HG02870 (cell line): Measurements from ENCODE around the gene ANKRD40.
"Not testable (repeated sequence)": the region's sequence is repeated elsewhere in the genome, so short reads cannot be mapped to it uniquely, and the experiment has no call there.

Experiments
- ATAC-seq: cut with Tn5 transposase; IDR thresholded peaks from one replicate; pipeline ENCODE4 v1.9.1; 2021; ENCODE audit warnings: mild to moderate bottlenecking, moderate library complexity; ENCODE audit not compliant: unreplicated experiment

Gene ANKRD40

DNA sequence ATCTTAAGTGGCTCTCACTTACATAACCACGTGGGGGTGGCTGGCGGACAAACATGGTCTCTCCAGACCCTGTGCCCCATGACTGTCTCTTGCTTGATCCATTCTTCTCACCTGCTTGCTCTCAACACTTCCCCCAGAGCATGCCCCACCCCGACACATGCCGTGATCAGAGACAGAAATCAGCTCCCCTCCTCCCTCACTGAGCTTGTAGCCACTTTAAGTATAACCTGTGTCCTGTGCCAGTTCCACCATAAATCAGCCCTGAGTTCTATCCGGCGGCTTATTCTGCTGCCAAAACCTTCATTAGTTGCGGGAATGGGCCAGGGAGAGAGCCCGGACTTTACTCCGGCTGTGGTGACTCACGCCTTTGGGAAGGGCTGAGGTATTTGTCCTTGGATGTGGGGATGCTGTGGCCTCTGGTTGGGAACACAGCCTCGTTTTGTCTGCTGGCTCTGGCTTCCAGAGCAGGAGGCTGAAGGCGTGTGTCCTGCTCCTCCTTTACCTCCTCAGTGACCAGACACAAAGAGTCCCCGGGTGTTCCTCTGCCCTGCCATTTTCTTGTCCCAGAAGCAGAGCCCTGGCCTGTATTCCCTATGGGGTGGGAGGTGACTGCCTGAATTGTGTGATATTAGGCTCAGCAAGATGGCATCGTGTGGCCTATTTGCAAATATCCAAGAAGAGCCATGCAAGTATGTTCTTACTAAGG lies 21.1 kb downstream of the ANKRD40 start:
- no peak for ATAC-seq

DNA sequence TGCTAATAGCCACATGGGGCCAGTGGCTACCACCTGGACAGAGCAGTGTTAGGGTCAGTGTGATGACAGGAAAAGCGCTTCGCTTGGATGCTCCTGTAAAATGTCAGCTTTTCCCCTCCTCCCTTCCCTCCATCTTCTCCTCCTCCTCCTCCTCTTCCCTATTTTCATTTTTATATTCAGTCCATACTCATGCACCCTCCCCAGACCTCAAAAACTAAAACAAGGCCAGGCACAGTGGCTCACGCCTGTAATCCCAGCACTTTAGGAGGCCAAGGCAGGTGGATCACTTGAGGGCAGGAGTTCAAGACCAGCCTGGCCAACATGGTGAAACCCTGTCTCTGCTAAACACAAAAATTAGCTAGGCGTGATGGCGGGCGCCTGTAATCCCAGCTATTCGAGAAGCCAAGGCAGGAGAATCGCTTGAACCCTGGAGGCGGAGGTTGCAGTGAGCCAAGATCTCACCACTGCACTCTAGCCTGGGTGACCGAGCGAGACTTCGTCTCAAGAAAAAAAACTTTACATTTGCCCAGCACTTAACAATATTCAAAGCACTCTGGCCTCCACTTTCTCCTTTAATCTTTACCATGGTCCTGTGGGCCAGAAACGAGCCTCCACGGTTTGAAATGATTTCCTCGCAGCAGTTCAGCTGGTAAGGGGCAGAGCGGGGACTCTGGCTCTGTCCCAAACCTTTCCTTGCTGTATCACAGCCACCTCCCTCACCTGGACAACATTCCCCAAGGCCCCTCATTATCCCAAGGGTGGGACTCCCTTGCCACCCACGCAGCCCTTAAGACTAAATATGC lies 21.8 kb downstream of the ANKRD40 start:
- no peak for ATAC-seq

DNA sequence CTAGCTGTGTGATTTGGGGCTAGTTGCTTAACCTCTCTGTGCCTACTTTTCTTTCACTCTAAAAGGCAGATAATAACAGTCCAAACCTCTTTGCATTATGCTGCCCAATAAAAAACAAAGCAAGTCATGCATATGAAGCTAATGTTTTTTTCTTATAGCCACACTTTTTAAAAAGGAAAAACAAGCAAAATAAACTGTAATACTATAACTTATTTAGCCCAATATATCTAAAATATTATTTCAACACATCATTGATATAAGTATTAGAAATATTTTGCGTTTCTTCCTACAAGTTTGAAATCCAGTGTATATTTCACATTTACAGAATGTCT lies 22.4 kb downstream of the ANKRD40 start:
- no peak for ATAC-seq

DNA sequence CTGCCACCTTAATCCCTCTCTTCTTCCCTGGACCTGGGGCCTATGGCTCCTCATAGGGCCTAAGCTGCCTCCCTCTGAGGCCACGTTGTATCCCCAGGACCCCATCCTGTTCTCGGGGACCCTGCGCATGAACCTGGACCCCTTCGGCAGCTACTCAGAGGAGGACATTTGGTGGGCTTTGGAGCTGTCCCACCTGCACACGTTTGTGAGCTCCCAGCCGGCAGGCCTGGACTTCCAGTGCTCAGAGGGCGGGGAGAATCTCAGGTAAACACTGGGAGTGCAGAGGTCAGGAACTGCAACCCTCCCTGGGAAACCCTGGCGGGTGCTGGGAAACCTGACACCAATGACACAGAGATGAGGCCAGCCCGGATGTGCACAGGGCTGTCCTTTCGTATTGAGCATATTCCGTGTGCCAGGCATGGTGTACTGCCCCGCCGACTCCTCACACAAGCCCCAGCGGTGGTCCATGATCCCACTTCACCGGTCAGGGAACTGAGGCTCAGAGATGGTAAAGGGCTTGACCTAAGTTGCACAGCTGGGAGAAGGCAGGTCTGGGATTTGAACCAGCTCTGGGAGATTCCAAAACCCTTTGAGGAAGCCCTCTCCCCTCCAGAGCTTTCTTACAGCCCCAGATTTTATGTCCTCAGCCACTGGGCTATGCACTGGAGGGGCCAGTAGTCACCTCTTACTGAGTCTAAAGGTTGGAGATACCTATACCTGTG lies 22.9 kb downstream of the ANKRD40 start:
- ATAC-seq, result no peak

DNA sequence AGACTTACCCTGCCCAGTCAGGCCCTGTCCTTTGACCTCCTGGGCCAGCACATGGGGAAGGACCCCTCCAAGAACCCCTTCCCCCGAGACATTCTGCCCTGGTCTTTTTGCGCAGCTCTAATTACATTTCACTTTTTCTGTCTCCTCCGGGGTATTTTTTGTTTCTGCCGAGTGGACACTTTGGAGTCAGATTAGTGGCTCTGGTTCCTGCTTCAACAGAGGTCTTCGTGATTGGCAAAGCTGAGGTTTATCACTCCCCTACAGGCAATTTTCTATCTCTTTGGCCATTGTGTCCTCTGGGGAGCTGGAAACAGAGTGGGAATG lies 23.5 kb downstream of the ANKRD40 start:
- no peak for ATAC-seq

DNA sequence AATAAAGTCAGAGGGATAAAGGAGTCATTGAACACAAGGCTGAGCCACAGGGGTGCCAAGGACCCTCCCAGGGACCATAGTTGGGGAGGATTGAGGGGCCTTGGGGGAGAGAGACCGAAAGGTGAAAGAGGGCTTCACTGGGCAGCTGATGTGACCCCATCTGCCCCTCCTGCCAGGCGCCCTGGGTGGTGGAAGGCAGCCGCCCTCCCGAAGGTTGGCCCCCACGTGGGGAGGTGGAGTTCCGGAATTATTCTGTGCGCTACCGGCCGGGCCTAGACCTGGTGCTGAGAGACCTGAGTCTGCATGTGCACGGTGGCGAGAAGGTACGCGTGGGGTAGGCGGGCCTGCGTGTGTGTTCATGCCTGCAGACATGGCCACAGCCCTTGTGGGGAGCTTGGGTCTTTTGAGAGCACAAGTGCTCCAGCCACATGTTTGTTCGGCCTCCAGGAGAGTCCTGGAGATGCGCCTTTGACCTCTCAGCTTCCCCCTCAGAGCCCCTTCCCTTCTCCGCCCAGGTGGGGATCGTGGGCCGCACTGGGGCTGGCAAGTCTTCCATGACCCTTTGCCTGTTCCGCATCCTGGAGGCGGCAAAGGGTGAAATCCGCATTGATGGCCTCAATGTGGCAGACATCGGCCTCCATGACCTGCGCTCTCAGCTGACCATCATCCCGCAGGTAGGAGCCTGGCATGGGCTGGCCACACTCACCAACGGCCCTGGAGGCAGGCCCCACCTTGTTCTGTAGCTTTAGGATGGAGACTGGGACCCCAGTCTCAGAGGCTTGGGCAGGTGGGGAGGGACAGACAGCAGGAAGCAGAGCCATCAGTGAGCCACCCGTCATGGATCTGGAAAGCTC lies 24.1 kb downstream of the ANKRD40 start:
- ATAC-seq, result no peak

DNA sequence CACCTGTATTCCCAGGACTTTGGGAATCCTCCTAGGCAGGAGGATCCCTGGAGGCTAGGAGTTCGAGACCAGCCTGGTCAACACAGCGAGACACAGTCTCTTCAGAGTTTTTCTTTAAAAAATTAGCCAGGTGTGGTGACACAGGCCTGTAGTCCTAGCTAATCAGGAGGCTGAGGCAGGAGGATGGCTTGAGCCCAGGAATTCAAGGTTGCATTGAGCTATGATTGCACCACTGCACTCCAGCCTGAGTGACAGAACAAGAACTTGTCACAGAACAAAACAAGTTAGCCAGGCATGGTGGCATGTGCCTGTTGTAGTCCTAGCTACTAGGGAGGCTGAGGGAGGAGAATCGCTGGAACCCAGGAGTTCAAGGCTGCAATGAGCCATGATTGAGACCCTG lies 24.8 kb downstream of the ANKRD40 start:
- ATAC-seq, result no peak

DNA sequence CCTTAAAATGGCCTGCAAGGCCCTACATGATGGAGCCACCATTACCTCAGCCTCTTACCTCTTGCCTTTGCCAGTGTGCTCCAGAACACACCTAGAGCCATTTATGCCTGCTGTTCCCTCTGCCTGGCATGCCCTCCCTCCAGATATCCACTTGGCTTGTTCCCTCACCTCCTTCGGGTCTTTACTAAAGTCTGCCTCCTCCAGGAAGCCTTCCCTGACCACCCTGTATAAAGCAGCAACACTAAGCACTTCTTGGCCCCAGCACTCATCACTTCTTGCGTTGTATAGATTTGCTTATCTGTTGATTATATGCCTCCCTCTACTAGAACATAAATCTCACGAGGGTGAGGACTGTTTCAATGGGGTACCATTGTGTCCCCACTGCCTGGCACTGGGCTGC lies 25.3 kb downstream of the ANKRD40 start:
- no peak for ATAC-seq

DNA sequence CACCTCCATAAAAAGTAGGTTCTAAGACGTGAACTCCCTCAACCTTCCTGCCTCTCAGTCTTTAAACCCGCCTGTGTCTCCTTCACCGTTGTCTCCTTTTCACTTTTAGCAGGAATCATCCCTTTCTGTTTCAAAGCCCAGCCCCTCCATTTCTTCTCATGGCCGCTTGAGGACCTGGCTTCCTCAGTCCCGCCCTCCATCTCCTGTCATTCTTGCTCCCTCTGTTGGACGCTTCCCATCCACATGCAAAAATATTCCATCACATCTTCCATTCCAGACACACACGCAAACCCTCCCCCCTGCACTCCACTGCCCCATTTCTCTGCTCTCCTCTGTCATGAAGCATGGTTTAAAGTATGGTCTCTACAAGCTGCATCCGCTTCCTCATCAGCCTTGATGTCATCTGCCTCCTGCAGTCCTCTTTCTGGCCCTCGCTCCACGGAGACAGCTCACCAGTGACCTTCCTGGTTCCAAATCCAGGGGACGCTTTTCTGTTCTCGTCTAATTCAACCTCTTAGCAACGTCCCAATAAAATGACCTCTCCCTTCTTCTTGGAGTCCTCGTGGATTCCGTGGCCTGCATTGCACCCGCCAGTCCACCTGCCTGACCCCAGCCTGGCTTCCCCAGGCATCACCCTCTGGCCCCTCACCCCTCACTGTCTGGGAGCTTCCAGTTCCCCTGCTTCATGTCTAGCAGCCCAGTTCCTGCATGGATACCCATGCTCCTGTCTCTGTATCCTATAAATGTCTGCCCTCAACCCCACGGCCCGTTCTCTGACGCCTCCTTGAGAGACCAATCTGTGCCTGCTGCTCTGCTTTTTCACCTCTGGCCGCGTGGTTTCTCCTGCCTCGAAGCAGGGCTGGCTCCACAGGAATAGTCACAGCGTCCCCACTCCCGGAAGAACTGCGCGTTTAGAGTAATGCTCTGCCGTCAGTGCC lies 26.2 kb downstream of the ANKRD40 start:
- no peak for ATAC-seq

DNA sequence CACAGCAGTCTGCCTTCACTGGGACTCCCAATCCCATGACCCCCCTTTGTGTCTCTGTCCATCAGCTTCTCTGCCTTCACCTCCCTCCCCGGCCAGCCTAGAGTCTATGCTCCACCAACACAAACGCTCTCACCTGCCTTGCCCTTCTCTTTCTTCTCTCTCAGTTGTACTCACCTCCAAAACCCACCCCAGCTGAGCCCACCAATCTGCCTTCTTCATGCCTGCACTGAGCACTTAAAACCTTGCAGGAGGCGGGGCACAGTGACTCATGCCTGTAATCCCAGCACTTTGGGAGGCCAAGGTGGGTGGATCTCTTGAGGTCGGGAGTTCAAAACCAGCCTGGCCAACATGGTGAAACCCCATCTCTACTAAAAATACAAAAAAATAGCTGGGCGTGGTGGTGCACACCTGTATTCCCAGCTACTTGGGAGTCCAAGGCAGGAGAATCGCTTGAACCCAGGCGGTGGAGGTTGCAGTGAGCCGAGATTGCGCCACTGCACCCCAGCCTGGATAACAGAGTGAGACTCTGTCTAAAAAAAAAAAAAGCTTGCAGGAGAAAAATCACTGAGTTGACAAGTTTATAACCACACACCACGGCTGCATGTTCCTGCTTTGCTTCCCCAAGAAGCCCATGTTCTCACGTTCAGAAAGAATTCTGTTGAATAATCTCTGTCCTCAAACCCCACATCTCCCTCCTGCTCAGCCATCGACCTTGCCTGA lies 27.0 kb downstream of the ANKRD40 start:
- ATAC-seq, result not testable (repeated sequence)

DNA sequence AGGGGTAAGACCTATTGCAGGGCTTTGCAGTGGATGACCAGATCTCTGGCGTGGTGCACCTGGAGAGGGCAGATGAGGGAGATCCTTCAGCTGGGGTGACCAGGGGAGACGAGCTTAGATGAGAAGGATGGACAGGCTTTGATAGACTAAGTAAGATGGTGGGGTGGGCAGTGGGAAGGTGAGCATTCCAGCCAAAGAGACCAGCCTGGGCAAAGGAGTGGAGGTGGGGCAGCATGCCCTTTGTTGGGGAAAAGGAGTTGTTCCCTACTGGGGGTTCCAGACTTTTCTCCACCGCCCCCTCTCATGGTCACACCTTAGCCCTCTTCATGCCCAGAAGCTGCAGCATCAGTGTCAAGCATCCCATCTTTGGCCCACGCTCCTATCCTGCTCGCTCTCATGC lies 27.6 kb downstream of the ANKRD40 start:
- ATAC-seq, result no peak

DNA sequence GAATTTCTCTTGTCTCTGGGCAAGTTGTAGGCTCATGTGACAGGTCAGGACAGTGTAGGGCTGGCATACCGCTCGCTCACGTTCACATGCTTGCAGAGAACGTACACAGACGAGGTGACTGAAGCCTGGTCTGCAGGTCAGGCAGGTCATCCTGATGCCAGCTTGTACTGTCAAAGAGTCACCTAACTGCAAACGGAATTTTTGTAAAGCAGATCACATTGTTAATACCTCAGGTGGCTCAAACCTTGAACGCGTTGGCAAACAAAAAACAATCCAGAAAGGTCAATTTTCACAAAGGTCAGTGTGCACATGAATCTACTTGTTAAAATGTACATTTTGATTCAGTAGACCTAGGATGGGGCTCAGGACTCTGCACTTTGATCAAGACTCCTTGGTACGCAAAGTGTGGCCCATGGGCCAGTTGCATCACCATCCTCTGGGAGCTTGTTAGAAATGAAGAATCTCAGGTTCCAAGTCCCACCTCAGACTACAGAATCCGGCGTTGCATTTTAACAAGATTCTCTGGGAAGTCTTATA lies 28.6 kb downstream of the ANKRD40 start:
- no peak for ATAC-seq

DNA sequence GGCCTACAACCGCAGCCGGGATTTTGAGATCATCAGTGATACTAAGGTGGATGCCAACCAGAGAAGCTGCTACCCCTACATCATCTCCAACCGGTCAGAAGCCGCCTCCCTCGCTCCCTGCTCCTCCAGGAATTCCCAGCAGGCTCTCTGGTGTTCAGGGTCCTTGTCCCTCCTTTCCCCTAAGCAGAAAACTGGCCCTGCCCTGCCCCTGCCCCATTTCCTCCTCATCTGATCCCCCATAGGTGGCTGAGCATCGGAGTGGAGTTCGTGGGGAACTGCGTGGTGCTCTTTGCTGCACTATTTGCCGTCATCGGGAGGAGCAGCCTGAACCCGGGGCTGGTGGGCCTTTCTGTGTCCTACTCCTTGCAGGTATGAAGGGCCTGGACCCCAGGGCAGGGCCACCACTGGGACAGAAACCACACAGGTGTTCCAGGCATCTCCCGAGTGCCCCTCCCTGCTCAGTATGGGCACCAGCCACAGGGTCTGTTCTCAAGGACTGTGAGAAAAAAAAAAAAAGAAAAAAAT lies 29.8 kb downstream of the ANKRD40 start:
- no peak for ATAC-seq

DNA sequence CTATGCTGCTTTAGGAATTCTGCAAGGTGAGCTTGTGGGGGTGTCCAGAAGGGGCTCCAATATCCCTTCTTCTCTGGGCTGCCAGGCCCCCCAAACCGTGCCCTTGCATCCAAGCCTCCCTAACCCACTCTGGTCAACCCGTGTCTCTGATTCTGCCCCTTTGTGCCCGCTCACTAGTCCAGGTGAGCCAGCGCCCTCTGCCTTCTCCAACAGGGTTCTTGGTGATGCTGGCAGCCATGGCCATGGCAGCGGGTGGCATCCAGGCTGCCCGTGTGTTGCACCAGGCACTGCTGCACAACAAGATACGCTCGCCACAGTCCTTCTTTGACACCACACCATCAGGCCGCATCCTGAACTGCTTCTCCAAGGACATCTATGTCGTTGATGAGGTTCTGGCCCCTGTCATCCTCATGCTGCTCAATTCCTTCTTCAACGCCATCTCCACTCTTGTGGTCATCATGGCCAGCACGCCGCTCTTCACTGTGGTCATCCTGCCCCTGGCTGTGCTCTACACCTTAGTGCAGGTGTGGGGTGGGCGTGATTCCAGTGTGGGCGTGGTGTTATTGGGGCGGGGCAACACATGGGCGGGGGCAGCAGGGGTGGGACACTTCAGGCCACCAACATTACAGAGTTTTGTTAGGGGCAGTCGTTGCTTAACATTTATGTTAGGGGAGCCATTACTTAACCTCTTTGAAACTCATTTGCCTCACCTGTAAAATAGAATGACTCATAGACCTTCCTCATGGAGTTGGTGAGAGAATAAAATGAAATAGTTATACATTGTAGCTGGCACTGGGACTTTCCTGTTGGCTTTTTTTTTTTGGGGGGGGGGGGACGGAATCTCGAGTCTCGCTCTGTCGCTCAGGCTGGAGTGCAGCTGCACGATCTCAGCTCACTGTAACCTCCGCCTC lies 31.4 kb downstream of the ANKRD40 start:
- ATAC-seq, result no peak

DNA sequence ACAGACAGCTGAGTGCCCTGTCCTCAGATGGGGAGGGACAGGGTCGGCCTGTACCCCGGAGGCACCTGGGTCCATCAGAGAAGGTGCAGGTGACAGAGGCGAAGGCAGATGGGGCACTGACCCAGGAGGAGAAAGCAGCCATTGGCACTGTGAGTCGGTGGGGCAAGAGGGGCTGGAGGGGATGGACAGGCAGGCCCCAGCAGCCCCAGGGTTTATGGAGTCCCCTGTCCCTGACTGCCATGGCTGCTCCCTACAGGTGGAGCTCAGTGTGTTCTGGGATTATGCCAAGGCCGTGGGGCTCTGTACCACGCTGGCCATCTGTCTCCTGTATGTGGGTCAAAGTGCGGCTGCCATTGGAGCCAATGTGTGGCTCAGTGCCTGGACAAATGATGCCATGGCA lies 32.1 kb downstream of the ANKRD40 start:
- no peak for ATAC-seq

DNA sequence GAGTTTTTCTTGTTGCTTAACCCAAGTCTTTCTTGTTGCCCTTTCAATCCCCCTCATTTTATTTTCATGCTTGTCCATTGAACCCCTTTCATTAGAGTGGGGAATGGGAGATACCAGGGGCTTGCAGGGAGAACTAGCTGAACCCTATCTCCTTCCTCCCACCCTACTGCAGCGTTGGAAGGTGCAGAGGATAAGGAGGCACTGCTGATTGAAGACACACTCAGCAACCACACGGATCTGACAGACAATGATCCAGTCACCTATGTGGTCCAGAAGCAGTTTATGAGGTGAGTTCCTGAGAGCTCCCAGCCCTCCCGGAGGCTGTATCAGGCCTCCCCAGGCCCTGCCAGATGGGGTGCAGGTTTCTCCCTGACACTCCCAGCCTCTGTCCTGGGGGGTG lies 32.5 kb downstream of the ANKRD40 start:
- ATAC-seq, result no peak

DNA sequence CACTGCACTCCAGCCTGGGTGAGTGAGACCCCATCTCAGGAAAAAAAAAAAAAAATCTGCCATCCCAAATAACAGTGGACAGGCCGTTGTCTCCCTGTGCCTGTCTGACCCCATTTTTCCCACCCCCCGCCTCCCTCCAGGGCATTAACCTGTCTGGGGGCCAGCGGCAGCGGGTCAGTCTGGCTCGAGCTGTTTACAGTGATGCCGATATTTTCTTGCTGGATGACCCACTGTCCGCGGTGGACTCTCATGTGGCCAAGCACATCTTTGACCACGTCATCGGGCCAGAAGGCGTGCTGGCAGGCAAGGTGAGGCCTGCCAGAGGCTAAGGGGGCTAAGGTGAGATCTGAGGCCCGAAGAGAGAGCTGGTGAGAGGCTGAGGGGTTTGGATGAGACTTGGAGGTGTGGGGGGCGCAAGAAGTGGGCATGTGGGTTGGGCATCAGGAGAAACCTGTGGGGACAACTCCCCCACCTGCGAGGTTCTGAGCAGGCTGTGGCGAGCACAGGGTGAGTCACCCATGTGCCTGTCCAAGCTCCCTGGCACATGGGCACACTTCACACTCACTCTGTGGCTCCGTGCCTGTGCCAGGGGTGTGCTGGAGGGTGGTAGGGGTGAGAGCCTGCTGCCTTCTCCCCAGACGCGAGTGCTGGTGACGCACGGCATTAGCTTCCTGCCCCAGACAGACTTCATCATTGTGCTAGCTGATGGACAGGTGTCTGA lies 34.7 kb downstream of the ANKRD40 start:
- no peak for ATAC-seq
